HPDE6-E6E7 (cell line): ENCODE measurements around the gene NAT16.
"Not testable (repeated sequence)": the region's sequence is repeated elsewhere in the genome, so short reads cannot be mapped to it uniquely, and the experiment has no call there.

Experiments
- DNase-seq: peaks from one replicate; pipeline ENCODE4 v3.0.0; 2011; ENCODE audit warnings: missing footprints; ENCODE audit errors: extremely low spot score

Gene NAT16

DNA sequence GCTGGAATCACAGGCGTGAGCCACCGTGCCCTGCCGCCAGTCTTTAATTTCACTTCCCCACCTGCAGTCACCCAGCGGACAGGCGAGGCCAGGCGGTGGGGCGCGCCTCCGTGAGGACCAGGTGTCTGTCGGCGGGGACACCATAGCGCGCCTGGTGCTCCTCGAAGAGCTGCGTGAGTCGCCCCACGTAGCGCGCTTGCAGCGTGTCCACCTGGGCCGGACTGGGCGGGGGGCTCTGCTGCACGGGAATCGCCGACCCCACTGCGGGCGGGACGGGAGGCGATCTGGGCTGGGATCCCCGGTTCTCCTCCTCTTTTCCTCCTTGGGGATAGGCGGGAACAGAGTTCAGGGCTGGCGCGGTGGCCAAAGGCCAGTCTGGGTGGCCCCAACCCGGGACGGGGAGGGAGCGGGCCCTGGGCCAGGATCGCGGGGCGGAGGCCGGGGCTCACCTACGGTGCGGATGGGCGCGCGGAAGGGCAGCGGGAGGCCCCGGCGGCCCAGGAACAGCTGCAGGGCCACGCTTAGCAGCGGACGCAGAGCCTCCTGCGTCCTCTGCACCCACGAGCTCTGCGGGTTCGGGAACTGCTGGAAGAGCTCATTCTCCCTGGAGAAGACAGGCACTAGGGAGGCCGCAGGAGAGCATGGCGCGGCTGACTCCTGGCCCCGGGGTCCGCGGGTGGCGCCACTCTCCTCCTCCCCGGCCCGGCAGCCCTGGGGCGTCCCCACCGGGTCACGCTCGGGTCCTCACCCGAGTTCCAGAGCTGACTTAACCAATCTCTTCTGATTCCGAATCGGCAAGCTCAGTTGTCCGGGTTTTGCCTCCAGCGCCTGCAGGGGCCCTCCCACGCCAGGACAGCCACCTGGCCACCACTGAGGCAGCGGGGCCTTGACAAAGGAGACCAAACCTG lies 21.9 kb upstream of the NAT16 start:
- no peak for DNase-seq

GRCh38 chr7:101200862-101201599 lies 20.9 kb upstream of the NAT16 start, which contains the start of gene MOGAT3:
TSS of gene MOGAT3 (minus strand) at chr7:101201036. CDS start at chr7:101200854, 182 bp downstream.
- no peak for DNase-seq

GRCh38 chr7:101200504-101200861 lies 20.4 kb upstream of the NAT16 start:
- no peak for DNase-seq

- not testable (repeated sequence) for DNase-seq
Measured at GRCh38 chr7:101199522-101199921, 19.4 kb upstream of the NAT16 start.

DNA sequence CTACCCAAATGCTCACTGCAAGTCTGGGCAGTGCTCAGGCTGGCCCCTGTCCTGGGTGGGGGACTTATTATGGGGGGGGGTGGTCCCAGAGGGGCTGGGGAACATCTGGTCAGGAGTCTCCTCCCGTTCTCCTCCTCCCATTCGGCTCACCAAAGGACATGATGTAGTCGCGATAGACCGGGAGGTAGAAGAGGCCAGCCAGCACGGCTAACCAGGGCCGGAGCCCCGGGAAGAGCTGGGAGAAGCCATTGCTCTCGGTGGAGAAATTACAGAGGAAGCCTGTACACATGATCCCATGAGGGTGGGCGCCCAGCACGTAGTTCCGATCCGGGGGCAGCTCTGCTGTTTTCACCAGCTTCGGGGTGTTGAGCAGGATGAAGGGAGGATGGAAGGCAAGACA lies 18.4 kb upstream of the NAT16 start:
- DNase-seq, result no peak

- DNase-seq, result no peak
Measured at GRCh38 chr7:101197991-101198390, 17.9 kb upstream of the NAT16 start.

- DNase-seq, result no peak
Measured at GRCh38 chr7:101195884-101196283, 15.8 kb upstream of the NAT16 start.

DNA sequence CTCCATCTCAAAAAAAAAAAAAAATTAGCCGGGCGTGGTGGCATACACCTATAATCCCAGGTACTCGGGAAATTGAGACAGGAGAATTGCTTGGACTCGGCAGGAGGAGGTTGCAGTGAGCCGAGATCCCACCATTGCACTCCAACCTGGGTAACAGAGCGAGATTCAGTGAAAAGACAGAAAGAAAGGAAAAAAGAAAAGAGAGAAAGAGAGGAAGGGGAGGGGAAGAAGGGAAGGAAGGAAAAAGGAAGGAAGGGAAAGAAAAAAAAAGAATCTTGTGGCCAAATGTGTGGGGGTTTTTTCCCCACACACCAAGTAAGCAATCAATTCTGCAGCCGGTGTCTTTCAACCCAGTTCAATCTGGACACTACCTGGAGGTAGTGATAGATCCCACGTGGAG lies 9.0 kb upstream of the NAT16 start:
- DNase-seq, result no peak

- no peak for DNase-seq
Measured at GRCh38 chr7:101186844-101187428, 6.8 kb upstream of the NAT16 start.

- DNase-seq, result no peak
Measured at GRCh38 chr7:101186194-101186593, 6.1 kb upstream of the NAT16 start.

DNA sequence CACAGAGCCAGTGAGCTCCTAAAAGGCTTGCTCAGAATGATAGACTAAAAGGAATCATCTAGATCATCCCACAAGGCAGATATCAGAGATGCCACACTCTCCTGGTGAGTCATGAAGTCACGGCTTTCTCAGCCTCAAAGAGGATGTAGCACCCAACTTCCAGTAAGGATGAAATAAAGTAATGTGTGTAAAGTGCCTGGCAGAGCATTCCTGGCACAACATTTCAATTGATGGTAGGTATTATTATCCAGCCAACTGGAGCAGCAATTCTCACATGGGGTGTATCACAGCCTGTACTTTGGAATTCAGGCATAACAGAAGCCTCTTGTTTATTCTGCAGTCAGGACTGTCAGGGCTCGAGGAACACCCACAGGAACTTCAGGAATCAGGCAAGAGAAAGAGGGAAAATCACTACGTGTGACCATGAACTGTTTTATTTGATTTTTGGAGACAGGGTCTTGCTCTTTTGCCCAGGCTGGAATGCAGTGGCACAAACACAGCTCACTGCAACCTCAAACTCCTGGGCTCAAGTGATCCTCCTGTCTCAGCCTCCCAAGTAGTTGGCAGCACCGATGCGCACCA lies 5.3 kb upstream of the NAT16 start:
- DNase-seq, result no peak

DNA sequence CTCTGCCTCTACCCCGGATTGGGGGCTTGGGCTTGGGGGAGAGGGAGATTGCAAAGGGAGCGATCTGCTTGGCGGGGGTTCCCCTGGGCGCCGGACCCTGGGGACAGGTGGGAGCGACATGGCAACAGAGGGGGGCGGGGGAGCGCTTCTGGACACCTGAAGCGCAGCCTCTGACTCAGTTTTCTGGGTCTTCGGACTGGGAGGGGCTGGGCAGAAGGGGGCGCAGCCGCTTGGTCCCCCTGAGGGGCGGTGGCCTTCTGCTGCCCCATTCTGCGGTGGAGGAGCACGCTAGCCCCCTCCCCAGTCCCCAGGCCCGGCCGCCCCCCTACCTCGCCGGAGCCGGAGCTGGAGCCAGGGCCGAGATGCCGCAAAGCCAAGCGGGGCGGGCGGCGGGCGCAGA lies 380 bp downstream of the NAT16 start:
- DNase-seq, result no peak

- no peak for DNase-seq
Measured at GRCh38 chr7:101179117-101179516, 976 bp downstream of the NAT16 start.

DNA sequence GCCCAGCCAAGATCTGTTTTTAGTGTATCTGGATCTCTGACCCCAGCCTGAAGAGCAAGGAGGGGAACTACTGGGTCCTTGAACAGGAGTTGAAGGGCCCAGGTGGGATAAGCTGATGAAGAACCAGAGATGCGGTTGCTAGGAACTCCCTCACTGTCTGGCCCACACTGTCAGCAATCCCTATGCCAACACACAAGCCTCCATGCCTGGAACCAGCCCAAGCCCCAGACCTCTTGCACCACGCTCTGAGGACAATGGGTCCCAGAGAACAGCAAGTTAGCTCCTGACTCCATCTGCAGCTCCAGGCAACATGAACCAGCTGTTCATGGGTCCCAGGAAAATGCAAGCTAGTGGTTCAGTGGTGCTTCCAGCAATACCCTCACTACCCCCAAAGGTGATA lies 2.4 kb downstream of the NAT16 start:
- DNase-seq, result no peak

DNA sequence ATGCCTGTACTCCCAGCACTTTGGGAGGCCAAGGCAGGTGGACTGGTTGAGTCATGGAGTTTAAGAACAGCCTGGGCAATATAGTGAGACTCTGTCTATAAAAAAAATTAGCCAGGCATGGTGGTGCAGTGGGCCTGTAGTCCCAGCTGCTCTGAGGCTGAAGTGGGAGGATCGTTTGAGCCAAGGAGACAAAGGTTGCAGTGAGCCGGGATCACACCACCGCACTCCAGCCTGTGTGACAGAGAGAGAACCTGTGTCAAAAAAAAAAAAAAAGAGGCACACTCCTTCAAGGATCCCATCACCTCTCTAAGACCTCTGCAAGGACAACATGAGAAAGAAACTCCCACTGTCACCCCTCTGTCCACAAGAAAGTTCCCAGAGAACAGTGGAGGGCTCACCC lies 4.4 kb downstream of the NAT16 start:
- no peak for DNase-seq

GRCh38 chr7:101174322-101174854 lies 5.7 kb downstream of the NAT16 start:
- no peak for DNase-seq

DNA sequence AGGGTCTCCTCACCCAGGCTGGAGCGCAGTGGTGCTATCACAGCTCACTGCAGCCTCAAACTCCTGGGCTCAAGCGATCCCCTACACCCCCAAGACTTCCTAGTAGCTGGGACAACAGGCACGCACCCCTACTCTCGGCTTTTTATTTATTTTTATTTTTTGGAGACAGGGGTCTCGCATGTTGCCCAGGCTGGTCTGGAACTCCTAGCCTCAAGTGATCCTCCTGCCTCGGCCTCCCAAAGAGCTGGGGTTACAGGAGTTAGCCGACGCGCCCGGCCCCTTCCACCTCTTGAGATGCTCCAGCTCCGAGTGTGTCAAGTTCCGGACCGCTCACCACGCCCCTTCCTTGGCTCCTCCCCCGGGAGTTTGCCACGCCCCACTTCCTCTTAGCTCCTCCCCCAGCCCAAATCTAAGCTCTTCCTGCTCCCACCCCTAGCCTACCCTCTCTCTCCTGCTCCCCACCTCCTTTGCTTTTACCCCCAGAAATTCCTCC lies 6.3 kb downstream of the NAT16 start:
- no peak for DNase-seq

DNA sequence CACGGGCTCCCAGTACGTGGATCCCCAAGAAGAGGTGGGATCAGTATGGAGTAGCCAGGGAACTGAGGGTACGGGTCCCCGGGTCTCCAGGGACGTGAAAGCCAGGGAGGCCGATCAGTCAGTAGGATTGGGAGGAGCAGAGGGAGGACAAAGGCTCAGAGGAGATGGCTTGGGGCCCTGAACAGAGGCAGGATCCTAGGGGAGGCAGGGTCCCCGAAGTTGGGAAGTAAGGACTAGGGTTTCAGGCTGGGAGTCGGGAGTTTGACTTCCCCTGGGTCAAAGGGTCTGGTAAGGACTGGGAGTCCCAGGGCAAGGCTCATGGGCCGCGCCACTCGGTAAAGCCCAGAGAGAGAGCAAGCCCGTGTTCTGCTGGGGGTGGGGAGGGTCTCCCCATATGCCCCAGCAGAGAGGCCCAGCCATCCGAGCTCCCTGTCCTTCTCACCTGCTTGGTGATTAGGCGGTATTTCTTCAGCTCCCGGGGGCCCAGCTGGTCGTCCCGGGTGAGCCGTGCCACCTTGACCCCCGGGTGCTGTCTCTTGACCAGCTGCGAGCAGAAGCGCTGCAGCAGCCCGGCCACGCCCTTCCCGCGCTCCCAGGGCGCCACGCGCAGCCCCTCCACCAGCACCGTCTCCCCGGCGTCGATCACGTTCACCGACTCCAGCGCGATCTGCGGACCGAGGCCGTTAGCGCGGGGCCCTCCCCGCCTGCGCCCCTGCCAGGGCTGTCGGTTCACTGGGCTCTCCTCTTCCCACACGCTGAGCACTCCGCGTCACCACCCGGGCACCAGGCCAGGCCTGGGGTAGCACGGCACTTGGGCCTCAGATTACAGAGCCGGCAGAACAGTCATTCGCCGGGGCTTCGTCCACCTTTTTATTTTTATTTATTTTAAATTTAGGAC lies 7.0 kb downstream of the NAT16 start:
- DNase-seq, result no peak

DNA sequence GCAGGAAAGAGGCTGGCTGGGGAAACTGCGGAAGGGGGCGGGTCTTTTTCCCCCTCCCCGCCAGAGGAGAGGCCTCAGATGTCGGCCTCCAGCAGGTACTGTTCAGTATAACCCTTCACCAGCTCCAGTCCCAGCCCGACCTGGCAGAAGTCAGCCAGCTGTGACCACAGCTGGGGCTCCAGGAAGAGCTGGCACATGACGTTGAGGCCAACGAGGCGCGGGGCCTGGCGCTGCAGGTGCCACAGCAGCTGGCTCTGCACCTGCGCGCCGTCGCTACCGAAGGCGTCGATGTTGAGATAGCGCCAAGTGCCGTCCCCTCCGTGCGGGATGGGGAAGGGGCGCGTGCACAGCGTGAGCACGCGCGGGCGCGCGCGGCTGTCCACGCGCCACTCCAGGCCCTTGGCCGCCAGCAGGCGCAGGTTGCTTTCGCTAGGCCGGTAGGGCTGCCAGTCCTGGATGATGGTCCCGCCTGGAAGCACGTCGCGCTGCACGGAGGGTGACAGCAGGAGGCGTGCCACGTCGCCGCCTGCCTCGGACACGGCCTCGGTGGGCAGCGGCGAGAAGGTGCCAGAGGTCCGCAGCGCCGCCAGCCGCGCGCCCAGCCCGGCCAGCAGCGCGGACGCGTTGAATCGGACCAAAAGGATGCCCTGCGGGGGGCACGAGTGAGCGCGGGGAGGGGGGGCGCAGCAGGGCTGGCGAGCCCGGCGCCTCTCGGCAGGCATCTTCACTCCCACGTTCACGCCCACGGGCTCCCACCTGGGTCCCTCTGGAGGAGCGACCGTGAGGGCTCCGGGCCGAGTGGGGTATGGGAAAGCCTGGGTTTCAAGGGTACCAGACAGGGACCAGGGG lies 7.9 kb downstream of the NAT16 start:
- no peak for DNase-seq

GRCh38 chr7:101171442-101171837 lies 8.7 kb downstream of the NAT16 start:
- no peak for DNase-seq
